Lung (tissue), 12 donors: Measurements from ENCODE around the gene CXCL3. TPM values are rescaled to one million over a fixed set of nuclear protein-coding genes. Genes with fewer than 3 reads are reported as not detected.

Experiments used
- ATAC-seq: fragments of 200-7000 bp; cut with Tn5 transposase; one replicate; pipeline ENCODE4 v1.9.1; 2020; ENCODE audit warnings: moderate number of reproducible peaks; ENCODE audit not compliant: insufficient read depth, low FRiP score
- DNase-seq, 3 donors: peaks; one replicate each; pipeline ENCODE4 v3.0.0-alpha.2; 2013 to 2017
- H3K27ac ChIP-seq, 2 donors: one replicate each; pipeline ENCODE4 v1.5.1; 2013; ENCODE audit warnings: mild to moderate bottlenecking in 2 of 2, moderate library complexity in 2 of 2, control low read depth in 1 of 2, inconsistent platforms in 1 of 2, low read depth in 1 of 2, low read length in 1 of 2
- H3K27me3 ChIP-seq, 3 donors: one replicate each; pipeline ENCODE4 v1.5.1; 2013; ENCODE audit warnings: low read length in 2 of 3; ENCODE audit not compliant: control insufficient read depth in 3 of 3, insufficient read depth in 3 of 3
- H3K36me3 ChIP-seq, 4 donors: one replicate each; pipeline ENCODE4 v1.5.1; 2013; ENCODE audit warnings: low read length in 4 of 4, mild to moderate bottlenecking in 1 of 4, moderate library complexity in 1 of 4; ENCODE audit not compliant: control insufficient read depth in 4 of 4, insufficient read depth in 4 of 4
- H3K4me1 ChIP-seq, 5 donors: one replicate each; pipeline ENCODE4 v1.5.1; 2013; ENCODE audit warnings: low read length in 5 of 5, mild to moderate bottlenecking in 2 of 5, moderate library complexity in 1 of 5; ENCODE audit not compliant: control insufficient read depth in 5 of 5, insufficient read depth in 5 of 5
- H3K4me3 ChIP-seq: one replicate; pipeline ENCODE4 v1.5.1; 2013; ENCODE audit warnings: mild to moderate bottlenecking, control low read depth, moderate library complexity
- H3K9ac ChIP-seq, 2 donors: one replicate each; pipeline ENCODE4 v1.5.1; 2013; ENCODE audit warnings: low read length in 2 of 2, control low read depth in 1 of 2; ENCODE audit not compliant: insufficient read depth in 1 of 2
- H3K9me3 ChIP-seq, 4 donors: one replicate each; pipeline ENCODE4 v1.5.1; 2013; ENCODE audit warnings: low read length in 3 of 4, mild to moderate bottlenecking in 1 of 4, moderate library complexity in 1 of 4; ENCODE audit not compliant: control insufficient read depth in 4 of 4, insufficient read depth in 3 of 4
- CTCF ChIP-seq: IDR thresholded peaks from 2 replicates; pipeline ENCODE4 v1.5.1; 2012; ENCODE audit warnings: mild to moderate bottlenecking; ENCODE audit errors: control extremely low read depth, extremely low read depth
- WGBS, 2 donors: extraction: QIAGEN DNeasy Blood & Tissue Kit; methylation state at CpG; one replicate each; pipeline ENCODE4 v1.1.7; 2013; 5-methylcytosine and 5-hydroxymethylcytosine counted together
- polyA plus RNA-seq, 2 donors: library from polyadenylated mRNA; stranded (reverse); fragments of 200-250 nt; gene quantifications; one replicate each; pipeline ENCODE4 v1.2.1, GENCODE V29; 2013
- total RNA-seq, 2 donors: library from RNA; depleted of rRNA in 1 of 2; stranded (reverse); fragments of >200 nt in 1 of 2; gene quantifications; one replicate each; pipeline ENCODE4 v1.2.1, GENCODE V29; 2014 to 2021
- donor health status: control.
- donor health status: control.
- donor health status: Bipolar disorder and iron deficiency.
- donor health status: healthy.
- donor health status: DM: yes; HTN: yes; CAD: no.

Gene CXCL3
- total and polyA plus RNA-seq, 4 donors = 9.4 to 77.7 (median 24.1) TPM

GRCh38 chr4:74059161-74059829 is 20.8 kb upstream of the CXCL3 start:
- no peak for DNase-seq

DNA sequence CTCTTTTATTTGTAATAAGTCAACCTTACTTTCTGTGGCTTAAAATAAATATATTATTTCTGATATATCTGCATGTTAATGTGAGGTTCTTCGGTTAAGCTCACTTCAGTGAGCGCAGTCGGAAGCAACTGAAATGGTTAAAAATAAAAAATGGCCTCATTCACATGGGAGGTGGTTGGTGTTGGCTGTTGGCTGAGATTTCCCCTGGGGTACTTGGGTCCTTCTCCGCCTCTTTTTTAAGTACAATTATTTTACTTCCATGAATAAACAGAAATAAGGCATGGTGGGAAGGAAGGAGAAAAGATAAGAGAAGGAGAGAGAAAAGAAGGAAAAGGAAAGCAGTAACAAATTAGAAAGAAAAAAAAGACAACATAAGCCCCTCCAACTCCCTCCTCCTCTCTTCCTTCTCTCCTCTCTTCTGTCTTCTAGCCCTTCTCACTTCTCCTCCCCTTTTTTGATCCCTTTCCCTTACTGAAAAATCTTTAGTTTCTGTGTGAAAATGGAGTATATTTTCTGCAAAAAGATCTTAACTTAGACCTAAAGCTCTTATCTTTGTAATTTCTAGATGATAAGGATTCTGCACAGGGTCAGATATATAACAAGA is 19.7 kb upstream of the CXCL3 start:
- ATAC-seq = no peak
- Histone ChIP-seq H3K9me3 (peaks cover 0 to 3% (median 0%) of the 10 kb centered on the region in 4 donors), H3K9ac (no peak overlapping the region), H3K27ac (no peak overlapping the region), H3K27me3 (no peaks in the 10 kb centered on the region), H3K4me3 (no peak overlapping the region), H3K4me1 (no peaks in the 10 kb centered on the region), H3K36me3 (no peaks in the 10 kb centered on the region)
- no peak for TF ChIP-seq CTCF
- WGBS, 2 donors = 95 to 96% methylated on average over 4 of the region's 4 CpGs
- DNase-seq = no peak

More at GRCh38 chr4:74059161-74059829, 20.8 kb upstream of the CXCL3 start:
- 79 to 86% methylated on average over 2 of the region's 2 CpGs for WGBS, 2 donors
- H3K9me3 ChIP-seq = peaks cover 0 to 3% (median 0%) of the 10 kb centered on the region in 4 donors
- H3K9ac ChIP-seq = no peak overlapping the region
- no peak for TF ChIP-seq CTCF
- no peak overlapping the region for H3K4me3 ChIP-seq
- no peak for ATAC-seq
- H3K4me1 ChIP-seq = no peaks in the 10 kb centered on the region
- no peaks in the 10 kb centered on the region for H3K36me3 ChIP-seq
- no peak overlapping the region for H3K27ac ChIP-seq
- no peaks in the 10 kb centered on the region for H3K27me3 ChIP-seq

DNA sequence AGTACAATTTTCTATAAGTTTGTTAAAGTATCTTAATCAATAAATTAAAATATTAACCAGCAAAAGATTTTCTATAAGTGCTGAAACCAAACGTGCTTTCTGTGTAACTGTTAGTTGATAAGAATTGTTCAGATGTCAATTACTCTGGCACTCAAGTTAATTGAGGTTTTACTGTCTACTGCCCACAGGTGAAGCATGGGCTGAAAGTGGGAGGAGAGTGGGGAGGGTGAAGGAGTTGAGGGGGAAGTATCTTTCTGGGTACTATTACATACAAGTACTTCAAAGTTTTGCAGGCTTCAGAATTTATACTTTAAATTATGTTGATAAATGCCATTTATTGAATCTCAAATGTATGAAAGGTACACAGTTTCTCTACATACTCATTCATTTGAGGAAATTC is 19.1 kb upstream of the CXCL3 start:
- no peak for TF ChIP-seq CTCF
- Histone ChIP-seq H3K4me1 (no peaks in the 10 kb centered on the region), H3K9ac (no peak overlapping the region), H3K9me3 (peaks cover 0 to 3% (median 0%) of the 10 kb centered on the region in 4 donors), H3K36me3 (no peaks in the 10 kb centered on the region), H3K27me3 (no peaks in the 10 kb centered on the region), H3K27ac (no peak overlapping the region), H3K4me3 (no peak overlapping the region)
- WGBS, 2 donors = 15 to 26% methylated on average over 1 of the region's 1 CpG
- no peak for ATAC-seq
- DNase-seq = no peak
